G401 (cell line): ENCODE measurements around the gene B4GALT5. TPM values are rescaled to one million over a fixed set of nuclear protein-coding genes. Genes with fewer than 3 reads are reported as not detected.

Experiments
- DNase-seq: peaks from one replicate; pipeline ENCODE4 v3.0.0-alpha.2; 2015; ENCODE audit warnings: low spot score
- in situ Hi-C: cut with HindIII; loops from 2 replicates; pipeline ENCODE4 v1.10.0; 2016; ENCODE audit warnings: low sequenced_read_pairs, mixed read lengths
- total RNA-seq: library from RNA; depleted of rRNA; stranded (reverse); fragments of >200 nt; shearing (Covaris generic); gene quantifications from 2 replicates; pipeline ENCODE4 v1.2.3, GENCODE V29; 2014

Gene B4GALT5
- total RNA-seq, 1 experiment from 2014 or later = 38.4 TPM

- DNase-seq = no peak
- in situ Hi-C loops = no loop called here
These were observed 117.7 kb downstream of the B4GALT5 start for GRCh38 chr20:49595811-49596561.

- no peak for DNase-seq
- in situ Hi-C loops = no loop called here
These were observed 118.3 kb downstream of the B4GALT5 start for GRCh38 chr20:49595346-49595745.

- no peak for DNase-seq
- in situ Hi-C loops = no loop called here
These were observed 118.8 kb downstream of the B4GALT5 start for GRCh38 chr20:49594931-49595315.

- in situ Hi-C loops = no loop called here
- DNase-seq = no peak
These were observed 119.3 kb downstream of the B4GALT5 start for GRCh38 chr20:49594143-49594930.

GRCh38 chr20:49593466-49594142 is 120.1 kb downstream of the B4GALT5 start:
- in situ Hi-C loops = no loop called here
- DNase-seq = no peak

GRCh38 chr20:49592120-49592519 is 121.6 kb downstream of the B4GALT5 start:
- in situ Hi-C loops = no loop called here
- no peak for DNase-seq

- in situ Hi-C loops = no loop called here
- DNase-seq = no peak
These were observed 122.3 kb downstream of the B4GALT5 start for GRCh38 chr20:49591217-49591865.

- DNase-seq = no peak
- in situ Hi-C loops = no loop called here
These were observed 123.3 kb downstream of the B4GALT5 start for GRCh38 chr20:49590163-49591017.

- in situ Hi-C loops = no loop called here
- no peak for DNase-seq
These were observed 123.9 kb downstream of the B4GALT5 start for GRCh38 chr20:49589747-49590146.

- in situ Hi-C loops = no loop called here
- no peak for DNase-seq
These were observed 126.5 kb downstream of the B4GALT5 start for GRCh38 chr20:49587111-49587570.

GRCh38 chr20:49585585-49586245 is 128.0 kb downstream of the B4GALT5 start:
- no peak for DNase-seq
- in situ Hi-C loops = no loop called here

- in situ Hi-C loops = no loop called here
These were observed 129.0 kb downstream of the B4GALT5 start for GRCh38 chr20:49584418-49585382.

GRCh38 chr20:49583669-49584417 is 129.8 kb downstream of the B4GALT5 start:
- in situ Hi-C loops = no loop called here
- peak; percentile 77 for DNase-seq

More at GRCh38 chr20:49584418-49585382, 129.0 kb downstream of the B4GALT5 start:
- DNase-seq = no peak

GRCh38 chr20:49583343-49583668 is 130.4 kb downstream of the B4GALT5 start:
- in situ Hi-C loops = no loop called here
- no peak for DNase-seq
